COR-L47 (cell line): ENCODE data around the gene PXDN.

Experiments
- DNase-seq: peaks from one replicate; lab custom pipeline; 2025; lab: John Stamatoyannopoulos, UW

PXDN gene

GRCh38 chr2:1755436-1756191 is 11.3 kb upstream of the PXDN start:
- no peak for DNase-seq

DNA sequence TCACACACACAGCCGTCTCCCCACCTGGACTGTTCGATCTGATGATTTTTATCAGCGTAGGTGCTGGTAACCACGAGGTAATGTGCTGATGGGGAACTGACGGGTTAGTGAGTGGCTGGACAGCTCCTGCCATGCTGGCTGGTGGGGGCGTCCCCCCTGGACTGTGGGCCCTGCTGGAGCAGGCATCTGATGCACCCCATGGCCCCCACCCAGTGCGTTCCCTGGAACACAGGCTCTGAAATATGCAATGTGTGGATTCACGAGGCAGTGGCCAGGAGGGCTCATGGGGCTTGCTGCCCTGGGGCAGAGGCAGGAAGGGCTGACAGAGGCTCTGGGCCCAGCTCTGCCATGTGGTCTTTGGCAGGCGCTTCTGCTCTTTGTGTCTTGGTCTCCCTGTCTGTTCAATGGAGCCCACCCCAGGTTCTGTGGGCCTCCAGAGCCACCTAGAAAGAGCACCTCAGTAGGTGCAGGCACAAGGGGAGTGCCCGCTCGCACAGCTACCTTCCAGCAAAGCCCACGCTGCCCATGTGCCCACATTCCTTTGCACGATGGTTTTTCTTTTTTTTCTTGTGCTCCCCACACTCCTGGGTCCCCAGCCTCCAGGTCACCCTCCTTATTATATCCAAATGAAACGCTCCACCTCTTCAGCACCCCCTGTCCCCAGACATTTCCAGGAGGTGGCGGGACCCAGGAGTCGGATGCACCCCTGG is 10.3 kb upstream of the PXDN start:
- DNase-seq, result no peak

- DNase-seq, result no peak
These were observed 9.7 kb upstream of the PXDN start for GRCh38 chr2:1754046-1754445.

DNA sequence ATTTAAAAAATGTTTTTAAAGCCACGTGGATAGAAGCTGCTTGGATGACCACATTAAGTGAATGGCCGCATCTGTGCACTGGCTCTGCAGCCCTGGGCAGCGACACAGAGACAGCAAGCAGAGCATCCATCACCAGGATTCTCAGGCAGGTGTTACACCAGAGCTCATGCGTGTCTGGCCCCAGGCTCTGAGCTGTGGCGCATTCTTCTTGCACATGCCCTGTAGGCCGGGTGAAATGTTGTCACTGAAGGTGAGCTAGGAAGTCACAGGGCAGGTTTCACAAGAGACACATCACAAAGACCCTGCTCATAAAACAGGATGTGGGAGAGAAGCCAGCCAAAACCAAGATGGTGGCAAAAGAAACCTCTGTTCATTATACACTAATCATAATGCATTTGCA is 8.4 kb upstream of the PXDN start:
- no peak for DNase-seq

- DNase-seq, result no peak
These were observed 7.7 kb upstream of the PXDN start for GRCh38 chr2:1751767-1752725.

GRCh38 chr2:1750933-1751766 is 6.8 kb upstream of the PXDN start:
- peak; percentile 57 for DNase-seq

GRCh38 chr2:1750270-1750932 is 6.1 kb upstream of the PXDN start:
- DNase-seq, result no peak

GRCh38 chr2:1749489-1750119 is 5.3 kb upstream of the PXDN start:
- DNase-seq, result no peak

- no peak for DNase-seq
These were observed 4.6 kb upstream of the PXDN start for GRCh38 chr2:1748741-1749488.

DNA sequence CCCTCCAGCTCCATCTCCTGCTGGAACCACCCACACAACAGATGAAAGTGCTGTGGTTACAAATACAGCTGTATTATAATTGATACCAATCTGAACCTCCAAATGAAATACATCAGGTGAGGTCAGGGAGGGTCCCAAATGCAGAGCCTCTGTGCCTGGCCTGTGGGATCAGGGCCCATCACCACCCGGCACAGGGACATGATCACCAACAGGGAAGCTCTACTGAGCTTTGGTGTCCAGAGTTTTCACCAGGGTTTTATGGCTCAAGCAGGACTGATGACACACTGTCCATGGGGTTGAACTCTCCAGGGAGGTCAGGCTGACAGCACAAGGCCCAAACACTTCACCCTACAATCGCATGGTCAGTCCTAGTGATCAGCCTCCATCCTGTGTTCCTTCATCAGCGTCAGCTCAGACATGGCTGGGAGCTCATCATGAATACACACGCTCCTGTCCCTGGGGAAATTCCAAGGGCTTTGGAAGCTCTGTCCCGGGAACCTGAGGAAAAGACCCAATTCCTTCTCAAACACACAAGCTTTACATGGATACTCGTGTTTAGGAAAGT is 3.9 kb upstream of the PXDN start:
- no peak for DNase-seq

DNA sequence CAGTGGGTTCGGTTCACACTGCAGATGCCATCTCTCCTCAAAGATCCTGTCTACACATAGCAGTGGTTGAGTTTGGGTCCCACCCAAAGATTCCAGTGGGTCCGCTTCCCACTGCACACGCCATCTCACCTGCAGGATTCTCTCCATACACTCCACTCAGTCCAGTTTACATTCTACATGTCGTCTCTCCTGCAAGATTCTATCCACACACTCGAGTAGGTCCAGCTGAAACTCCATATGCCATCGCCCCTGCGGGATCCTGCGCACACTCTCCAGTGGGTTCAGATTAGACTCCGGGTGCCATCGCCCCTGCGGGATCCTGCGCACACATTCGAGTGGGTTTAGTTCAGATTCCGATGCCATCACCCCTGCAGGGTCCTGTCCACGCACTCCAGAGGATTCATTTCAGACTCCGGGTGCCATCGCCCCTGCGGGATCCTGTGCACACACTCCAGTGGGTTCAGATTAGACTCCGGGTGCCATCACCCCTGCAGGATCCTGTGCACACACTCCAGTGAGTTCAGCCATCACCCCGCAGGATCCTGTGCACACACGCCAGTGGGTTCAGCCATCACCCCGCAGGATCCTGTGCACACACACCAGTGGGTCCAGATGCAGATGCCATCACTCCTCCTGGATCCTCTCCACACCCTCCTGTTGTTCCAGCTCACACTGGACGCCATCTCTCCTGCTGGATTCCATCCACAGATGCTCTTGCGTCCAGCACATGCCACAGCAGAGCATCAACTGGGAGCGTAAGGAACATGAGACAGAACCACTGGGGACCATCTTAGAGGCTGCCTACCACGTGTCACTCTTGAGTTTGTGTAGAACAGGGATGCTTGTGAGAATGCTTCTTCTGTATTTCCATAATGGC is 3.0 kb upstream of the PXDN start:
- no peak for DNase-seq

DNA sequence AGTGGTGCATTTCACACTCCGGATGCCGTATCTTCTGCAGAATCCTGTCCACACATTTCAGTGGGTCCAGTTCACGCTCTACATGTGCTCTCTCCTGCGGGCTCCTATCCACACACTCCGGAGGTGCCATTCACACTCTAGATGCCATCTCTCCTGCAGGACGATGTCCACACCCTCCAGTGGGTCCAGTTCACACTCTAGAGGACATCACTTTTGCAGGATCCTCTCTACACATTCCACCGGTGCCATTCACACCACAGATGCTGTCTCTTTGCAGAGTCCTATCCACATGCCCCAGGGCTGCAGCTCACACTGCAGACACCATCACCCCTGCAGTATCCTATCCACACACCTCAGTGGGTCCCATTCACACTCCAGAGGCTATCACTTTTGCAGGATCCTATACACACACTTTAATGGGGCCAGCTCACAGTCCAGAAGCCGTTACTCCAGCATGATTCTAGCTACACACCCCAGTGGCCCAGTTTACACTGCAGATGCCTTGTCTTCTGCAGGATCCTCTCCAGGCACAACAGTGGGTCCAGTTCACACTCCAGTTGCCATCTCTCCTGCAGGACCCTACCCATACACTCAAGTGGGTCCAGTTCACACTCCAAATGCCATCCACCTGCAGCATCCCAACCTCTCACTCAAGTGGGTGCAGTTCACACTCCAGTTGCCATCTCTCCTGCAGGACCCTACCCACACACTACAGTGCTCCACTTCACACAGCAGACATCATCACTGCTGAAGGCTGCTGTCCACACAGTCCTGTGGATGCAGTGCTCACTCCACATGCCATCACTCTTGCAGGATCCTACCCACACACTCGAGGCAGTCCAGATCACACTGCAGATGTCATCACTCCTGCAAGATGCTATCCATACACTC is 2.1 kb upstream of the PXDN start:
- DNase-seq, result no peak

DNA sequence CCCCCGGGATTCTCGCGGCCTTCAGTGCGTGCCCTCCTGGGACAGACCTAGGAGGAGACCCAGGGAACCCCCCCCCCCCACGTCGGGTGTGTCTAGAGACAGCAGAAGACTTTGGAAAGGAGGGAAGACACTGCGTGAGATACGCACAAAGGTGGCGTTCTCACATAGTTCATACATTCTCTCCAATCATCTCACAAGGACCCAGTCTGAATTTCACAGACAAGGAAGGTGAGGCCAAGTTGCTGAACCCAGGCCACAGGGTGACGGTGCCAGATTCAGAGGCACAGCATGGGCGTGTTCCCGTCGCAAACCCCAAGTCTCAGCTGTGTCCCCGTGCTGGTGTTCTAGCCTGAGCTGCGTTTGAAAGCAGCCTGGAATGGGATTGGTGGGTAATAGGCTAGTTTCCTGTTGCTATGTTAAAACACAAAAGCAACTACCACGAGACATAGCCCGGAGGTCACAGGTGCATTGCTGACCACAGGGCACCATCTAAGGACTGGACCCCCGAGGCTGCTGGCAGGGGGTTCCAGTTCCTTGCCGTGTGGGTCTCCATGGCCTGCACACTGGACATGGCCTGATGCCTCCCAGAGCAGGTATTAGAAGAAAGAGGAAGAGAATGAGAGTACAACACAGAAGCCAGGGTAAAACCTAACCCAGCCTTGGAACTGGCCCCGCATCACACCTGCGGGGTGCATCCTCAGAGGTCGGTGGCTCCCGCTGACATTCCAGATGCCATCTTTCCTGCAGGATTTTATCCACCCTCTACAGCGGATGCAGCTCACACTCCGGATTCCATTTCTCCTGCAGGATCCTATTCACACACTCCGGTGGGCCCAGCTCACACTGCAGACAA is 1.1 kb upstream of the PXDN start:
- no peak for DNase-seq

DNA sequence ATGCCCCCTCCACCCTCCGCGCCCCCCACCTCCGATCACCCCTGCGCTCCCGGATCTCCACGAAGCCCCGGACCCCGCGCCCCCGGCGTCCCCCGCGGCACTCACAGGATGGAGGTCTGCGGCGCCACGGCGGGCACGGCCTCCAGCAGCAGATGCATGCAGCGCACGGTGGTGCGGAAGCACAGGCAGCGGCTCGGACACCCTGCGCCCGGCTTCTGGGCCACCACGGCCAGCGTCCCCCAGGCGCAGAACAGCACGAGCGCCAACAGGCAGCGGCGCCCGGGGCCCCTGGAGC is 217 bp downstream of the PXDN start:
- peak; percentile 27 for DNase-seq

- DNase-seq, result peak; percentile 9
These were observed 742 bp downstream of the PXDN start for GRCh38 chr2:1743396-1744150.
